OCI-LY7 (cell line): ENCODE data around the gene NEK9. TPM values are rescaled to one million over a fixed set of nuclear protein-coding genes. Genes with fewer than 3 reads are reported as not detected.

Experiments used
- BruUV-seq: library from RNA; stranded (reverse); fragments of 400-500 nt; replicated peaks from 2 replicates; lab custom pipeline; 2021; lab: Mats Ljungman, UMichigan
- CTCF ChIA-PET: fragments of 300-600 bp; sonication (Branson Sonifier 250); formaldehyde crosslinking; loops from one replicate; lab custom pipeline; 2022; ENCODE audit warnings: antibody characterized with exemption; ENCODE audit not compliant: unreplicated experiment; lab: Charles Lee
- POLR2A ChIA-PET: fragments of 300-600 bp; sonication (Branson Sonifier 250); formaldehyde crosslinking; loops from one replicate; lab custom pipeline; 2022; ENCODE audit warnings: antibody characterized with exemption; lab: Charles Lee
- DNase-seq: peaks from one replicate; pipeline ENCODE4 v3.0.0-alpha.2; 2015; ENCODE audit warnings: low spot score
- H2AFZ ChIP-seq: fragments of 200-600 bp; sonication (generic), shearing (Covaris generic); 2 replicates; pipeline ENCODE4 v1.6.1; 2014; ENCODE audit warnings: mild to moderate bottlenecking, antibody characterized with exemption, low read length, moderate library complexity
- H3K27ac ChIP-seq: fragments of 200-600 bp; sonication (generic); 2 replicates; pipeline ENCODE4 v1.5.1; 2014; ENCODE audit warnings: mixed run types, low read depth, mild to moderate bottlenecking, moderate library complexity, low read length, inconsistent platforms; ENCODE audit not compliant: poor library complexity, severe bottlenecking
- H3K36me3 ChIP-seq: fragments of 200-600 bp; sonication (generic); 2 replicates; pipeline ENCODE4 v1.6.1; 2014; ENCODE audit warnings: mild to moderate bottlenecking, antibody characterized with exemption, low read length, moderate library complexity, mixed read lengths; ENCODE audit not compliant: insufficient read depth
- H3K4me1 ChIP-seq: fragments of 200-600 bp; sonication (generic); 2 replicates; pipeline ENCODE4 v1.5.1; 2014; ENCODE audit warnings: mild to moderate bottlenecking, low read length; ENCODE audit not compliant: insufficient read depth, poor library complexity, severe bottlenecking
- H3K4me2 ChIP-seq: fragments of 200-600 bp; sonication (generic); 2 replicates; pipeline ENCODE4 v1.6.1; 2014; ENCODE audit warnings: mild to moderate bottlenecking, low read length
- H3K4me3 ChIP-seq: fragments of 200-600 bp; sonication (generic); 2 replicates; pipeline ENCODE4 v1.5.1; 2014; ENCODE audit warnings: mild to moderate bottlenecking, low read depth, low read length; ENCODE audit not compliant: poor library complexity, severe bottlenecking
- H3K79me2 ChIP-seq: fragments of 200-600 bp; sonication (generic); 2 replicates; pipeline ENCODE4 v1.6.1; 2016; ENCODE audit warnings: low read depth, mild to moderate bottlenecking, low read length, moderate library complexity, mixed read lengths; ENCODE audit not compliant: insufficient read depth
- H3K9me2 ChIP-seq: fragments of 200-600 bp; sonication (generic); 2 replicates; pipeline ENCODE4 v1.6.1; 2016; ENCODE audit warnings: mild to moderate bottlenecking, low read length, mixed read lengths; ENCODE audit not compliant: insufficient read depth
- H3K9me3 ChIP-seq: fragments of 200-600 bp; sonication (generic); 2 replicates; pipeline ENCODE4 v1.6.1; 2014; ENCODE audit warnings: mild to moderate bottlenecking, mixed run types, low read length, mixed read lengths
- H4K20me1 ChIP-seq: fragments of 200-600 bp; sonication (generic); 2 replicates; pipeline ENCODE4 v1.6.1; 2014; ENCODE audit warnings: mild to moderate bottlenecking, antibody characterized with exemption, low read length, moderate library complexity, mixed read lengths; ENCODE audit not compliant: insufficient read depth
- EZH2phosphoT487 ChIP-seq: fragments of 200-600 bp; sonication (generic); IDR thresholded peaks from 2 replicates; pipeline ENCODE4 v1.6.1; 2018; ENCODE audit warnings: low read depth, borderline replicate concordance, mild to moderate bottlenecking, mixed run types, antibody characterized with exemption, low read length, moderate library complexity, mixed read lengths
- intact Hi-C: fragments of 100-400 bp; cut with micrococcal nuclease; formaldehyde crosslinking; loops from one replicate; pipeline ENCODE4 v1.10.0; 2022; ENCODE audit not compliant: unreplicated experiment
- total RNA-seq, 2 experiments: library from RNA; depleted of rRNA in 1 of 2; stranded (reverse); fragments of >200 nt in 1 of 2; shearing (Covaris generic) in 1 of 2; gene quantifications; 2 replicates each; pipeline ENCODE4 v1.2.3, GENCODE V29; 2014 to 2022
- TF ChIP-seq, protein P1 (sequence below): fragments of 200-600 bp; sonication (generic); conservative IDR thresholded peaks from 2 replicates; pipeline ENCODE4 v1.5.1; 2014; ENCODE audit warnings: mild to moderate bottlenecking, antibody characterized with exemption, low read length, moderate library complexity, mixed read lengths

The NEK9 gene
- total RNA-seq, 2 experiments from 2014 or later, result 58.3 to 86.4 TPM

- H3K79me2 ChIP-seq, result no peaks in the 10 kb centered on the region
- POLR2A ChIA-PET, result no interaction called here
- 0 out of 2 replicates have a peak, but pooled peaks cover 2% of the 10 kb centered on the region for H3K36me3 ChIP-seq
- no peak overlapping the region for H3K27ac ChIP-seq
- H3K9me3 ChIP-seq, result no peaks in the 10 kb centered on the region
- no TSS peak for BruUV-seq
- no peaks in the 10 kb centered on the region for H4K20me1 ChIP-seq
- no peak overlapping the region for H3K4me2 ChIP-seq
- CTCF ChIA-PET, result no interaction called here
- no peaks in the 10 kb centered on the region for H3K9me2 ChIP-seq
- no peak overlapping the region for H2AFZ ChIP-seq
- intact Hi-C loops, result loop anchor here (5.0 kb wide), 1 partner anchor 40 kb away; no protein-coding TSS in a partner anchor
- H3K4me1 ChIP-seq, result peaks cover 9% of the 10 kb centered on the region
- no peak for TF ChIP-seq EZH2phosphoT487
- TF ChIP-seq, protein P1, sequence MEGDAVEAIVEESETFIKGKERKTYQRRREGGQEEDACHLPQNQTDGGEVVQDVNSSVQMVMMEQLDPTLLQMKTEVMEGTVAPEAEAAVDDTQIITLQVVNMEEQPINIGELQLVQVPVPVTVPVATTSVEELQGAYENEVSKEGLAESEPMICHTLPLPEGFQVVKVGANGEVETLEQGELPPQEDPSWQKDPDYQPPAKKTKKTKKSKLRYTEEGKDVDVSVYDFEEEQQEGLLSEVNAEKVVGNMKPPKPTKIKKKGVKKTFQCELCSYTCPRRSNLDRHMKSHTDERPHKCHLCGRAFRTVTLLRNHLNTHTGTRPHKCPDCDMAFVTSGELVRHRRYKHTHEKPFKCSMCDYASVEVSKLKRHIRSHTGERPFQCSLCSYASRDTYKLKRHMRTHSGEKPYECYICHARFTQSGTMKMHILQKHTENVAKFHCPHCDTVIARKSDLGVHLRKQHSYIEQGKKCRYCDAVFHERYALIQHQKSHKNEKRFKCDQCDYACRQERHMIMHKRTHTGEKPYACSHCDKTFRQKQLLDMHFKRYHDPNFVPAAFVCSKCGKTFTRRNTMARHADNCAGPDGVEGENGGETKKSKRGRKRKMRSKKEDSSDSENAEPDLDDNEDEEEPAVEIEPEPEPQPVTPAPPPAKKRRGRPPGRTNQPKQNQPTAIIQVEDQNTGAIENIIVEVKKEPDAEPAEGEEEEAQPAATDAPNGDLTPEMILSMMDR, result no peak
- H3K4me3 ChIP-seq, result no peak overlapping the region
- DNase-seq, result no peak
Observed at GRCh38 chr14:75046899-75047298, 79.9 kb downstream of the NEK9 start.

GRCh38 chr14:75046275-75046674, 80.6 kb downstream of the NEK9 start:
- H3K79me2 ChIP-seq, result no peaks in the 10 kb centered on the region
- intact Hi-C loops, result loop anchor here (5.0 kb wide), 1 partner anchor 39 kb away; no protein-coding TSS in a partner anchor
- H3K36me3 ChIP-seq, result no peaks in the 10 kb centered on the region
- H3K4me3 ChIP-seq, result no peak overlapping the region
- H3K4me2 ChIP-seq, result no peak overlapping the region
- H4K20me1 ChIP-seq, result no peaks in the 10 kb centered on the region
- H3K27ac ChIP-seq, result no peak overlapping the region
- no peaks in the 10 kb centered on the region for H3K9me2 ChIP-seq
- H2AFZ ChIP-seq, result no peak overlapping the region
- BruUV-seq, result no TSS peak
- CTCF ChIA-PET, result no interaction called here
- POLR2A ChIA-PET, result interaction anchor here (0.6 to 1.0 kb wide), 2 partner anchors 11 to 314 kb away, joined by 3 read pairs; no protein-coding TSS in a partner anchor
- DNase-seq, result no peak
- H3K4me1 ChIP-seq, result peaks cover 6% of the 10 kb centered on the region
- H3K9me3 ChIP-seq, result no peaks in the 10 kb centered on the region
- TF ChIP-seq EZH2phosphoT487, result no peak
- TF ChIP-seq, protein P1, result no peak

GRCh38 chr14:75044752-75045151, 82.1 kb downstream of the NEK9 start:
- TF ChIP-seq, protein P1, result no peak
- TF ChIP-seq EZH2phosphoT487, result no peak
- Histone ChIP-seq H3K4me2 (no peak overlapping the region), H3K9me3 (no peaks in the 10 kb centered on the region), H3K27ac (no peak overlapping the region), H3K79me2 (no peaks in the 10 kb centered on the region), H3K4me1 (no peaks in the 10 kb centered on the region), H3K9me2 (no peaks in the 10 kb centered on the region), H2AFZ (no peak overlapping the region), H4K20me1 (no peaks in the 10 kb centered on the region), H3K36me3 (no peaks in the 10 kb centered on the region), H3K4me3 (no peak overlapping the region)
- BruUV-seq, result no TSS peak
- ChIA-PET CTCF (no interaction called here), POLR2A (interaction anchor here (0.5 to 1.2 kb wide), 4 partner anchors 9 to 165 kb away, joined by 3 to 4 read pairs (median 4); no protein-coding TSS in a partner anchor)
- intact Hi-C loops, result loop anchor here (5.0 kb wide), 1 partner anchor 37 kb away; no protein-coding TSS in a partner anchor
- no peak for DNase-seq
